KBM-7 (cell line): ENCODE data around the gene CDH23.

Experiments
- DNase-seq: peaks from one replicate; pipeline ENCODE4 v3.0.0-alpha.2; 2015
- in situ Hi-C: fragments of 300-500 bp; cut with MboI; formaldehyde crosslinking; loops from 2 replicates; pipeline ENCODE4 v1.14.3; 2020; ENCODE audit warnings: low sequenced_read_pairs, low pct_unique_long_range_greater_than_20kb, mixed read lengths

CDH23 gene

GRCh38 chr10:71367271-71367670 lies 29.4 kb upstream of the CDH23 start:
- in situ Hi-C loops = no loop called here
- DNase-seq = no peak

- in situ Hi-C loops = no loop called here
- DNase-seq = no peak
These were observed 28.5 kb upstream of the CDH23 start for GRCh38 chr10:71368176-71368575.

- DNase-seq = no peak
- in situ Hi-C loops = no loop called here
These were observed 28.1 kb upstream of the CDH23 start for GRCh38 chr10:71368643-71369042.

GRCh38 chr10:71369602-71370001 lies 27.1 kb upstream of the CDH23 start:
- DNase-seq = no peak
- in situ Hi-C loops = loop anchor here (10.0 kb wide), 1 partner anchor 45 kb away; no protein-coding TSS in a partner anchor

- in situ Hi-C loops = loop anchor here (10.0 kb wide), 1 partner anchor 45 kb away; no protein-coding TSS in a partner anchor
- no peak for DNase-seq
These were observed 26.7 kb upstream of the CDH23 start for GRCh38 chr10:71370031-71370430.

- DNase-seq = peak; percentile 71
- in situ Hi-C loops = loop anchor here (10.0 kb wide), 1 partner anchor 47 kb away; no protein-coding TSS in a partner anchor
These were observed 25.0 kb upstream of the CDH23 start for GRCh38 chr10:71371750-71372166.

GRCh38 chr10:71372882-71373495 lies 23.7 kb upstream of the CDH23 start:
- in situ Hi-C loops = loop anchor here (10.0 kb wide), 1 partner anchor 48 kb away; no protein-coding TSS in a partner anchor
- DNase-seq = no peak

- DNase-seq = no peak
- in situ Hi-C loops = loop anchor here (10.0 kb wide), 1 partner anchor 50 kb away; no protein-coding TSS in a partner anchor
These were observed 22.1 kb upstream of the CDH23 start for GRCh38 chr10:71374481-71375233.

GRCh38 chr10:71375952-71376351 lies 20.8 kb upstream of the CDH23 start:
- in situ Hi-C loops = loop anchor here (10.0 kb wide), 1 partner anchor 51 kb away; no protein-coding TSS in a partner anchor
- DNase-seq = no peak

- peak; percentile 75 for DNase-seq
- in situ Hi-C loops = loop anchor here (10.0 kb wide), 1 partner anchor 54 kb away; no protein-coding TSS in a partner anchor
These were observed 18.2 kb upstream of the CDH23 start for GRCh38 chr10:71378336-71379117.

- no peak for DNase-seq
- in situ Hi-C loops = loop anchor here (10.0 kb wide), 1 partner anchor 54 kb away; no protein-coding TSS in a partner anchor
These were observed 17.5 kb upstream of the CDH23 start for GRCh38 chr10:71379118-71379766.

- in situ Hi-C loops = no loop called here
- DNase-seq = no peak
These were observed 15.9 kb upstream of the CDH23 start for GRCh38 chr10:71380841-71381240.

GRCh38 chr10:71381611-71382010 lies 15.1 kb upstream of the CDH23 start:
- in situ Hi-C loops = no loop called here
- DNase-seq = no peak

GRCh38 chr10:71382028-71382427 lies 14.7 kb upstream of the CDH23 start:
- in situ Hi-C loops = no loop called here
- DNase-seq = no peak

GRCh38 chr10:71382757-71383156 lies 14.0 kb upstream of the CDH23 start:
- in situ Hi-C loops = no loop called here

GRCh38 chr10:71383972-71384687 lies 12.6 kb upstream of the CDH23 start:
- DNase-seq = peak; percentile 74
- in situ Hi-C loops = no loop called here

More at GRCh38 chr10:71382757-71383156, 14.0 kb upstream of the CDH23 start:
- no peak for DNase-seq

GRCh38 chr10:71388171-71388570 lies 8.5 kb upstream of the CDH23 start:
- in situ Hi-C loops = no loop called here
- DNase-seq = no peak

GRCh38 chr10:71388583-71389310 lies 8.0 kb upstream of the CDH23 start:
- no peak for DNase-seq
- in situ Hi-C loops = no loop called here
